GM19372 (cell line): ENCODE results near the gene CRADD.
"Not testable (repeated sequence)": the region's sequence is repeated elsewhere in the genome, so short reads cannot be mapped to it uniquely, and the experiment has no call there.

ENCODE experiments used
- ATAC-seq: cut with Tn5 transposase; IDR thresholded peaks from one replicate; pipeline ENCODE4 v1.9.1; 2021; ENCODE audit warnings: mild to moderate bottlenecking, low read depth, moderate library complexity; ENCODE audit not compliant: unreplicated experiment

Gene CRADD

DNA sequence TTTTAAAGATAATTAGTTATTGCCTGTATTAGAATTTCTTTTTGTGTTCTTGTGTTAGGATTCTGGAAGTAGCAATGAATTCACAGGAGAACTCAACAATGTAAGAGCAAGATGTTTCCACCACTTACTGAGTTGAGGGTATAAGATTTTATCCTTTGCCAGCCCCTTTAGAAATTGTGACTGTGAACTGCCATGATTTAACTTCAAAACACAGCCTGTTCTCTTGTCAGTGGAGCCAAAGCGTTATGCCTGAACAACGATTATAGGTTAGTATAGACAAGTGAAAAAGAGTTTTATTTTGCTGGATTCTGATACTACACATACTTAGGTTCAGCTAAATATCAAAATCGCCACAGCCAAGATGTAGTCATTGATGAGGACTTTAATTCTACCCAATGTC, 101.6 kb downstream of the CRADD start:
- ATAC-seq, result no peak

DNA sequence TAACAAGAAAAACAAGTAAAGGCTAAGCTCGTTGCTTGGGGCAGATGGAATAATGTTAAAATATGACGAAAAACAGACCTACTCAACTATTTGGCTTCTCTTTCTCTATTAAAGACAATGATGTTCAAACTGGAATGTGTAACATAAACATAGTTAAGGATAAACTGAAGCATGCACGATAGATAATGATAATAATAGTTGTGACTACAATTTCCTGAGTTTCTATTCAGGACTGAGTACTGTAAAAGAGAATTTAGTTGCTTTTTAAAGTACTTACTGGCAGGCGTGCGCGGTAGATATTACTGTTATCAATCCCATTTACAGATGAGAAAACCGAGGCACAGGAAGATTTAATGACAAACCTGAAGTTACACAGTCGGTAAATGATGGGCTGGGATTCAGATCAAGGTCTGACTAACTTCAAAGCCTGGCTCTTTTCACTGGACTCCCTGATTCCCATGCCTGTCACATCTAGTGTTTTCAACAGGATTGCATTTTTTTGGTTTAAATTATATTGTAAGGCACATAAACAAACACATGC, 103.0 kb downstream of the CRADD start:
- ATAC-seq, result no peak

GRCh38 chr12:93780886-93781285, 103.7 kb downstream of the CRADD start:
- not testable (repeated sequence) for ATAC-seq

DNA sequence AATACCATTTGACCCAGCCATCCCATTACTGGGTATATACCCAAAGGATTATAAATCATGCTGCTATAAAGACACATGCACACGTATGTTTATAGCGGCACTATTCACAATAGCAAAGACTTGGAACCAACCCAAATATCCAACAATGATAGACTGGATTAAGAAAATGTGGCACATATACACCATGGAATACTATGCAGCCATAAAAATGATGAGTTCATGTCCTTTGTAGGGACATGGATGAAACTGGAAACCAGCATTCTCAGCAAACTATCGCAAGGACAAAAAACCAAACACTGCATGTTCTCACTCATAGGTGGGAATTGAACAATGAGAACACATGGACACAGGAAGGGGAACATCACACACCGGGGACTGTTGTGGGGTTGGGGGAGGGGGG, 104.8 kb downstream of the CRADD start:
- ATAC-seq, result not testable (repeated sequence)

DNA sequence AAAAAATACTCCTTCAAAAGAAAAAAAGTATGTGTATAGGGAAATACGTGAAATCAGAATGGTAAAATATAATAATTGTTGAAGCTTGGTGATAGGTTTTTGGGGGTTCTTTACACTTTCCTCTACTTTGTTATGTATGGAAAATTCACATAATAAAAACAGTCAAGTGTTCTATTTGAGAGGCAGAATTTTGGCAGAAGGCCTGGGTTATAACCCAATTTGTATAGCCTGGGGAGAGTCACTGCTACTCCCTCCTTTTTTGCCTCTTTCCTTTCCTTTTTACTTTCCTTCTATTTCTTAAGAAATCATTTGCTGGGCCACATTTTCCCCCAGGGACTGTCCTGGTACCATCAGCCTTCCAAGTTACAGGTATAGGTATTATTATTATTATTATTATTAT, 105.7 kb downstream of the CRADD start:
- ATAC-seq, result no peak

- ATAC-seq, result no peak
Observed at GRCh38 chr12:93783832-93784231, 106.7 kb downstream of the CRADD start.

- ATAC-seq, result no peak
Observed at GRCh38 chr12:93784339-93785086, 107.3 kb downstream of the CRADD start.

DNA sequence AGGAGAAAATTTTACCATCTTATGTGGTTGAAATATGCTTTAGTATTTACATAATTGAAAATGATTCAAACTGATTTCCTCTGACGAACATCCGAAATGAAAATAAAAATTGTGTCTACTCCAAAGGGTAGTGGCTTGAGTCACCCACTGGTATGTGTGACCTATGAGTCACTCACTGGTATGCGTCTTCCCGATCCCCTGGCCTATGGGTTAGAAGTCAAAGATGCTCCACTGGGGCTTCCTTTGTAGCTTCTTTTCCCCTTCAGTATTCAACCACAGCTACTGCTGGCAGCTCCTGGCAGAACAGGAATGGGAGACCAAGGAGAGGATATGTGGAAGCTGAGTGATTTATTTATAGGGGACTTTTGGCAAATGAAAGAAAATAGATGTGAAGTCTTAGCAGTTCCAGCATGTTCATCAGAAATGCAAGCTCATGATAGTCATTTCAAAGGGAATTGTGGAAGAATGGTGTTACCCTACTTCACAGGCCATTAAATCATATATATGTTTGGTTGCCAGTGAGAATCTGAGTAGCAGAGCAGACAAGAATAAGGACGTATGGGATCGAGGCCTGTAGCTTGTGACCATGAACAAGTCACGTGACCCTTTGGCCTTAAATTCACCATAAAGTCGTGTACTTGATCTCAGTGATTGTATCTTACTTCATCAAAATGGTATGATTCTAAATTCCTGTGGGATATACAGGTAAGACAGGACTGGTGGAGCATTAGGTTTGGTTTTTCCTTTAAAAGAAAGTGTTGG, 108.3 kb downstream of the CRADD start:
- no peak for ATAC-seq

- ATAC-seq, result no peak
Observed at GRCh38 chr12:93786656-93787397, 109.7 kb downstream of the CRADD start.

- ATAC-seq, result no peak
Observed at GRCh38 chr12:93788853-93789252, 111.7 kb downstream of the CRADD start.

- no peak for ATAC-seq
Observed at GRCh38 chr12:93789767-93790166, 112.6 kb downstream of the CRADD start.

- ATAC-seq, result no peak
Observed at GRCh38 chr12:93790472-93791152, 113.4 kb downstream of the CRADD start.

DNA sequence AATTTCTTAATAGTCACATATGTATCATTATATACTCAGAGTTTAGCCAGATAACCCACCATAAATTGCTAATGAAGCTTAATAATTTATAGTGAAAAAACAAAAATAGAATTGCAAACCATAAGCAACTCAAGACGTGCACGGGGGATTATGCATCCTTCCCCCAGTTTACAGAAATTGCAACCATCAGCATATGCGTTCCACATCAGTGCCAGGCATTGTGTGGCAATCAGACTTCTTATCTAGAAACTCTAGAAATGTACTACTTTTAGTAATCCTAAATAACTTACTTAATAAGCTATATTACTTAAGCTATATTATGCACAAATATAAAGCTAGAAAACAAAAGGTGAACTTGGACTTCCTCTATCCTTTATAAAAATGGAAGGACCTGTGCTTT, 115.8 kb downstream of the CRADD start:
- ATAC-seq, result no peak

DNA sequence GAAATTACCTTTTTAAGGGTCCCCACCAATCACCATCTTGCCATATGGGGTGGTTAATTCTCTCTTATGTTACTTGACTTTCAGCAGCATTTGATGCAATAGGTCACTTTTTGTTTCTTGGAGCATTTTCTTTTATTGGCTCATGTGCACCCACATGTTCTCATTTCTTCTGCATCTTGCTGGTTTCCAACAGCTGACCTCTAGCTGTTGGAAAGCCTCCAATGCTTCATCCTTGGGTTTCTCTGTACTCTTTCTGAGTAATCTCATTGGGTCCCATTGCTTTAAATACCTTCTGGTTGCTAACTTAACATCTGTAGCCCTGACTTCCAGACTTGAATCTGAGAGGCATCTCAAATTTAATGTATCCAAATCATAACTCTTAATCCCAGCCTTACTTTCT, 116.8 kb downstream of the CRADD start:
- ATAC-seq, result no peak

- no peak for ATAC-seq
Observed at GRCh38 chr12:93794738-93795137, 117.6 kb downstream of the CRADD start.

DNA sequence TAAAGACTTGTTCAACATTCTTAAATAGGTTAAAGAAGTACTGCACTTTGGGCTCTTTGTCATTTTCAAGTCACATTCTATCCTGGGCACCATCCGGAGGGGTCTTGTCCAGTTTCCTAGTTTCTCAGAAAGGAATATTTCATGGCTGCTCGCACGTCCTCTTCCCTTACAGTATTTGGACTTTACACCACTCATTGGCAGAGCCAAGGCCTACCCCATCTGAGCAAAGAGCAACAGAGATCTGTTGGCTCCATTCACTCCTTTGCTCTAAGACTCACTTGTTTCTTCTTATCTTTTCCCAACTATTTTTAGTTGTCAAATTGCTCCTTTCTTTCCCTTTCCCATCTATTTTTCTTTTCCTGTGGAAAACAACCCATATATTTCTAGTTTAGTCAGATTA, 118.2 kb downstream of the CRADD start:
- no peak for ATAC-seq

DNA sequence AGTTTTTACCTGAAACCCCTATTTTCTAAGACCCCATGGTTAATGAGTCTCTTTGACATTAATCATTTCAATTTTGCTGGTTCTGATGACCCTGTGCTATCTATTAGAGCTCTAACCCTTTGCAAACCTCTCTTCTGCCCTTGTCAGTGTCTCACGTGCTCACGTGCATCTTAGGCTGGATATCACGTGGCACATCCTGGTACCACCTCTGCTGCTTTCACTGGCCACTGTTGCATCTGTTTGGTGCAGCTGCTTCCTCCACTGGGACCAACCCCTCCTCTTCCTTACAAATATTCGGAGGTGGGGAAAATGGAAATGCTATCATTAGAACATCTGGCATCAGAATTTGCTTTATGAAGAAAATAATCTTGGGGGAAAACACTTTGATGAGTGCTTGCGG, 119.6 kb downstream of the CRADD start:
- no peak for ATAC-seq

DNA sequence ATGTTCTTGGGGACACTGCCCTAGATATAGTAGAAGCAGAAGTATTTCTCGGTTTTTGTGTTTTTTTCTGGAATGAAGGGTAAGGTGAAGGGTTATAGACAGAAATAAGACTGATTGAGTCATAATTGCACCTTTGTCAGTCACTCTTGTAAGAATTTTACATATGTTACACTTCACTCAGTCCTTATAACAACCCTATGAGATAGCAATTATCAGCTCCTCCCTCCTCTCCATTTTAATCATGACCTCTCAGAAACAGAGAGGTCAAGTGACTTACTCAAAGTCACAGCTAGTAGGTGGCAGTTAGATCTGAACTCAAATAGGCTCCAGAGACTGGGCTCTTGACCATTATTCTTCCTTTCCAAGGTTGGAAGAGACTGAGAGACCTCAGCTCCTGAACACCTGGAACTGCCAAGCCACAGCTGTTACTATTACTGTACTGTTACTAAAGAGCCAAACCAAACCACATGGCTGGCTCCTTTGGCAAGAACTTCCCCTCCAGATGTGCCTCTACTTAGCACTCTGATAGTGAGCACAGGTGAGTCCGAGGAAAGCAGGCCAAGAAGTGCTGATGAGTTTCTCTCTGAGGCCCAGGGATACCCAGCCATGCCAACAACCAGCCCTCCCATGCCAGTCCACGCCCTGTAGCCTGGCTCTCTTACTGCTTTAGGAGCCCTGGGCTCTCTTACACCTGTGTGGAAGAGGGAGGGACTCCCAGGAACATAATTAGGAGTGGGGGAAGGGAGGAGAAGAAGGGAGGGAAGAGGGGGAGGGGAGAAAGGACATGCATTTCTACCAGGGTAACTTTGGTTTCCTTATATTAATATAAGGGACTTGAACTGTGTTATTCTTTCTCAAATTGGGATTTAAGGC, 121.3 kb downstream of the CRADD start:
- no peak for ATAC-seq

- ATAC-seq, result not testable (repeated sequence)
Observed at GRCh38 chr12:93801666-93802065, 124.5 kb downstream of the CRADD start.

- ATAC-seq, result no peak
Observed at GRCh38 chr12:93802293-93802692, 125.1 kb downstream of the CRADD start.
